HPDE6-E6E7 (cell line): ENCODE measurements around the gene PRR27.
A peak's percentile ranks its signal among the peaks of the same experiment; 100 is the strongest.

ENCODE experiments used
- DNase-seq: peaks from one replicate; pipeline ENCODE4 v3.0.0; 2011; ENCODE audit warnings: missing footprints; ENCODE audit errors: extremely low spot score

PRR27 gene

GRCh38 chr4:70153937-70154336, at the start of gene PRR27:
Gene PRR27, plus strand, starts transcription at chr4:70154237. Its CDS starts 139 bp downstream, at chr4:70154376.
- DNase-seq, result no peak

GRCh38 chr4:70110917-70111316, 43.1 kb upstream of the PRR27 start:
- no peak for DNase-seq

- no peak for DNase-seq
These were observed 40.4 kb upstream of the PRR27 start for GRCh38 chr4:70113656-70114055.

GRCh38 chr4:70114096-70114495, 39.9 kb upstream of the PRR27 start:
- no peak for DNase-seq

- DNase-seq, result no peak
These were observed 33.7 kb upstream of the PRR27 start for GRCh38 chr4:70120323-70120722.

- DNase-seq, result no peak
These were observed 20.6 kb upstream of the PRR27 start for GRCh38 chr4:70133473-70133872.

- no peak for DNase-seq
These were observed 15.3 kb upstream of the PRR27 start for GRCh38 chr4:70138751-70139150.

GRCh38 chr4:70151271-70151670, 2.8 kb upstream of the PRR27 start:
- DNase-seq, result no peak

GRCh38 chr4:70152088-70152487, 1.9 kb upstream of the PRR27 start:
- DNase-seq, result no peak

GRCh38 chr4:70158576-70158975, 4.5 kb downstream of the PRR27 start:
- DNase-seq, result no peak

GRCh38 chr4:70177090-70177489, 23.1 kb downstream of the PRR27 start:
- DNase-seq, result no peak

GRCh38 chr4:70178075-70178660, 24.1 kb downstream of the PRR27 start:
- DNase-seq, result no peak

- DNase-seq, result no peak
These were observed 25.8 kb downstream of the PRR27 start for GRCh38 chr4:70179811-70180210.

- DNase-seq, result no peak
These were observed 27.8 kb downstream of the PRR27 start for GRCh38 chr4:70181864-70182263.

- DNase-seq, result no peak
These were observed 28.6 kb downstream of the PRR27 start for GRCh38 chr4:70182517-70183167.

- DNase-seq, result peak; percentile 13
These were observed 29.3 kb downstream of the PRR27 start for GRCh38 chr4:70183168-70183939.

- no peak for DNase-seq
These were observed 29.9 kb downstream of the PRR27 start for GRCh38 chr4:70183940-70184246.

GRCh38 chr4:70187216-70187615, 33.2 kb downstream of the PRR27 start:
- no peak for DNase-seq

GRCh38 chr4:70190579-70190978, 36.5 kb downstream of the PRR27 start:
- no peak for DNase-seq

GRCh38 chr4:70191647-70192046, 37.6 kb downstream of the PRR27 start:
- no peak for DNase-seq

- no peak for DNase-seq
These were observed 38.9 kb downstream of the PRR27 start for GRCh38 chr4:70192895-70193294.

- DNase-seq, result no peak
These were observed 41.4 kb downstream of the PRR27 start, which contains the start of gene ODAM for GRCh38 chr4:70195425-70195824. Gene ODAM, plus strand, starts transcription at chr4:70195725. Its CDS starts 819 bp downstream, at chr4:70196544.

GRCh38 chr4:70196857-70197256, 42.8 kb downstream of the PRR27 start:
- no peak for DNase-seq
